Measurements from ENCODE around the gene PNLIPRP2. TPM values are rescaled to one million over a fixed set of nuclear protein-coding genes. Genes with fewer than 3 reads are reported as not detected.

The PNLIPRP2 gene
- not detected for polyA plus RNA-seq (2013, experiment 1 of 2; ENCODE audit: insufficient read length)
- polyA plus RNA-seq (2013, experiment 2 of 2; ENCODE audit: insufficient read length), result not detected

DNA sequence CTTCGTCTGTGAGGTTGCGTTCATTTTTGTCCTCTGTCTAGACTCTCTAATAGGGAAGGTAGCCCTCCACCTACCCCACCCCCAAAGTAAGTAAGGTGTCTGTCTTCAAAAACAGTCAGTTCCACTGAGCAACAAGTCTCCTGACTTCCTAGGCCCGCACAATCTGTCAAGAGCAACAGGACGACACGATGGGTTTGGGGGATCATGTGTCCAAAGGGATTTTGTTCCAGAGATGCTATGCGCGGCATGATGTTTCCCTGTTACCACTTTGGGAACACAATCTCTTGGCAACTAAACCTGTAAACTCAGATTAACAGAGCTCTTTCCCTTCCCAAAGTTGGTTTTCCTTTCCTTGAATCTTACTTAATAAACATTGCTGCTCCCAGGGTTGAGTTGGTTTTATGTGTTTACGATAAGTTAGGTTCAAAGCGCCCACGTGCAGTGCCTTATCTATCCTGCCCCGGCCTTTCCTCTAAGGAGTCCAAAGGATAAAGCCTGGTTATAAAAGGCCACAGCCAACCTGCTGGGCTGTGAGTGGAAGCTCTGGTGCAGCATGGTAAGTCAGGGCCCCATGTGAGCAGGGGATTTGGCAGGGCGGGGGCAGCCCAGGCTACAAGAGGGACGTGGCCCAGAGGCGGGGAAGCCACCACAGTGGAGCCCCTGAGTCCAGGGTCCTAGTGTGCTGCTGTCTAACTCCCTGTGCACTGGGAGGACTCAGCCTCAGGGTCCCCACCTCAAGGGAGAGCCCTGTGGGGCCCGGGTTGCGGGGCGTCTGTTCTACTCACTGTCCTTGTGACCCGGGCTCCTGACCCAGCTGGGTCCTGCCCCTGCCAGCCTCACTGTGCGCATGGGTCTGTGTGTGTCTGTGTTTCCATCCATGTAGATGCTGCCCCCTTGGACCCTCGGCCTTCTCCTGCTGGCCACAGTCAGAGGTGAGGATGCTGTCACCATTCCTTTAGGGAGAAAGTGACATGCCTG lies at the start of gene PNLIPRP2:
PNLIPRP2 (plus strand) TSS at position 531 of the 978 bp plus-strand sequence.
- DNase-seq, result no peak

DNA sequence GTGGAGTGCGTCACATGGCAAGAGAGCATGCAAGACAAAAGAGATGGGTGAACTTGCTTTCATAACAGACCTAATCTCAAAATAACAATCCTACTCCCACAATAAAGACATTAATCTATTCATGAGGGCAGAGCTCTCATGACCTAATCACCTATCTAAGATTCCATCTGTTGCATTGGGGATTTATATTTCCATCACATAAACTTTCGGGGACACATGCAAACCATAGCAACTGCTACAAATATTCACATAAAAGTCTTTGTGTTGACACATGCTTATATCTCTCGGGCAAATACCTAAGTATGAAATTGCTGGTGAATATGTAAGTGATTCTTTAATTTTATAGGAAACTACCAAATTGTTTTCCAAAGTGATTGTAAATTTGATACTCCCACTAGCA lies 46.0 kb upstream of the PNLIPRP2 start:
- DNase-seq, result no peak

DNA sequence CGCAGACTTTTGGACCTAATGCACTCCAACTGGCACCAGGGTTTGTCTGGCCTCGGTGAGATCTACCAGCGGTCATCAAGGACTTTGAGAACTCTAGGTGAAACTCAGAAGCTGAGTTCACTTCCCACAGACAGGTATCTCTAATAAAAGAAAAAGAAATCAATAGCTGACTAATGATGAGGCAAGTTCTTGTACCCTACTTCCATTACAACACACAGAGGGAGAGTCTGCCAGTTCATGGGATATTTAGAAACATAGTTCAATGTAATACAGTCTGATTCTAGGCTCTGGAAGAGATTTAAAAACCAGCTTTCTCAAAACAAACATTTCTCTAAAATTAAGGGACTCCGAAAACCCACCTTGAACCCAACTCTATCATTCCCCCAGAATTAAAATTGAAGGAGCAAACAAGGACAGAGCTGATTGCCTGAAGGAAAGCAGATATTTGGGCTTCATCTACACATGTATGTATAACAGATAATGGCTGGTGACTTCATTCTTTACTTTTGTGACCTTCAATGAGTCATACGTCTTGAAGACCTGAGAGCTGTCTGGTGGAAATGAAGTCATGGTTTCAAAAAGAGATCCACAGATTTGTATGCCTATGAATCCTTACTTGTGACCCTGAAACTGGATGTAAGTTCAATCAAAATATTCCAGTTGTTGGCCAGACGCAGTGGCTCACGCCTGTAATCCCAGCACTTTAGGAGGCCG lies 32.7 kb upstream of the PNLIPRP2 start:
- no peak for DNase-seq

DNA sequence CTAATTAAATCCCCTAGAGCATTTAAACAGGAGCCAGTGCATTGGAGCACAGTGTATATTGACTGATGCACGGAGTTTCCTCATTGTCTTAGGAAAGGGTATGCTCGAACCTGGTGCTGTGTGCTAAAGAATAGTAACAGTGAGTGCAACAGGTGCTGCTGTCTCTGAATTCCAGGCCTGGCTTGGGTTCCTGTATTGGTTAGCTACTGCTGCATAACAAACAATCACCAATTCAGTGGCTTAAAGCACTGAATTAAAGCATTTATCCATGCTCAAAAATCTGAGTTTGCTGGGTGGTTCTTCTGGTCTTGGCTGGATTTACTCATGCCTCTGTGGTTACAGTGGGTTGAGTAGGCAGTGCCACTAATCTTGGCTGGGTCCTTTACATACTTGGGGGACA lies 31.8 kb upstream of the PNLIPRP2 start:
- DNase-seq, result no peak

DNA sequence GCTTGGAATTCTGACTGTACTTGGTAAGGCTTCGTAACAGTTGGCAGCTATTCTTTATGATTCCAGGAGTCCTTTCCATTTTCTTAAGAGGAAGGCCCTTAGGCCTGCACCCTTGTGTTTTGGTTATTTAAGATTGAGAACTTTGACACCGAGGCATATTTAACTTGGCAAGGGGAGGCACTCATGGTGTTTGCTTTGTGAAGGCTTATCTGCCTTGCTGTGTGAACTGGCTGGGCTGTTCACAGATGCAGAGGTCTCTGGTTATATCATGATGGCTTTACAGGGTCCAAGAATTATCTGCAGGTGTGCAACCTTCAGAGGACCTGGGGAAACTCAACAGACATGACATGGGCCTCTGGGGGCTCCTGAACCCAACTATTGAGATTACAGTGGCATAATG lies 30.8 kb upstream of the PNLIPRP2 start:
- DNase-seq, result no peak

DNA sequence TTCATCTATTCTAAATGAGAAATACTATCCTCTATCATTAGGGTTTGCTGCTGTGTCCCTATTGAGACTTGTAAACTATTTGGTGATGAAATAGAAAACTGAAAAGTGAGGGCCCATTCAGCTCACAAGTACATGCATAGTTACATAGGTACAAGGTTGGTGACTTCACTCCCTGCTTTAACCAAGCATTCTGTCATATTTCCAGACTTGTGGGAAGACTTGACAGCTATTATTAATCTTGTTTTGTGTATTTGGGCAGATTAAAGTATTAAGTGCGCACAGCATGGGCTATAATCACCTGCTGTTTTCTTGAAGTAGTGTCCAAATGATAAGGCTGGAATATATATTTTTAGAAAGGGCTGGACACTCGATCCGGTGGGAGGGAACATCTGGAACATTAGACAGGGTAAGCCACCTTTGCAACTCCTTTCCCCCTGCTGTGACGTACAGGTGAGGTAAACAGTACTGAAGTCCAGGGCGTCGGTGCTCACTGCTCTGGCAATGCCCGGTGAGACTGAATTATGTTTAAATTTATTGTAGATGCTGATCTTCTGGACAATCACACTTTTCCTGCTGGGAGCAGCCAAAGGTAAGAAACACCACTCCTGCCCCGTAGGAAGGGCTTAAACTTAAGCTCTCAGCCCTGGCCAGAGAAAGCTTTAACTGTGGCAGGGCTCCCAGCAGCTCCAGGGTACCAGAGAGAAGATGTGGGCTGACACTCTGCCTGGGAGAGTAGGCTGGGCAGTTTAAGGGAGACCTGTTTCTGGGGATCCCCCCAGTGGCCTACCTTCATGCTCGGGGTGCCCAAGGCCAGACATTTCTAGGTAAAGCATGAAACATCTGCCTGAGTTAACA lies 29.9 kb upstream of the PNLIPRP2 start, which contains the start of gene PNLIPRP1:
PNLIPRP1 (plus strand) TSS at position 370 of the 855 bp plus-strand sequence; CDS start at position 541, 171 bp downstream.
- no peak for DNase-seq

DNA sequence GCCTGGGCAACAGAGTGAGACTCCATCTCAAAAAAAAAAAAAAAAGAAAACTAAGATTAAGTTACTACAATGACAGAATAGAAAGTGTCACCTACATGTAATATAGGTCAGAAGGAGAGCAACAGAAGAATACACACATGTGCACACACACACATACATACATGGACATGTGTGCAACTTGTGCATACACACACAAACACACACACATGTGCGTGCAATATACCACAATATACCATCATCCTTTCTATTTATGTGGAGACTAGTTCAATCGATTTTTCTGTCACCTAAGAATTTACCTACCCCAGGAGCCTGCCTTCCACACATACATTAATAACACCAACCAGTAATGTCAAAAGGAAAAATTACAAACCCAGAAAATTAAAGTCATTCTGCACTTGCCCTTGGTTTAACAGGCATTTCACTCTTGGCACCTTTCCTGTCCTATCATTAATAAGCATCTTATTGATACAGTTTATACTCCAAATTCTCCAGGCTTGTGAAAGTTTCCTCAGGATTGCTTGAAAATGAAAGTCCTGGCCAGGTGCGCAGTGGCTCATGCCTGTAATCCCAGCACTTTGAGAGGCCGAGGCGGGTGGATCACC lies 27.5 kb upstream of the PNLIPRP2 start:
- no peak for DNase-seq

DNA sequence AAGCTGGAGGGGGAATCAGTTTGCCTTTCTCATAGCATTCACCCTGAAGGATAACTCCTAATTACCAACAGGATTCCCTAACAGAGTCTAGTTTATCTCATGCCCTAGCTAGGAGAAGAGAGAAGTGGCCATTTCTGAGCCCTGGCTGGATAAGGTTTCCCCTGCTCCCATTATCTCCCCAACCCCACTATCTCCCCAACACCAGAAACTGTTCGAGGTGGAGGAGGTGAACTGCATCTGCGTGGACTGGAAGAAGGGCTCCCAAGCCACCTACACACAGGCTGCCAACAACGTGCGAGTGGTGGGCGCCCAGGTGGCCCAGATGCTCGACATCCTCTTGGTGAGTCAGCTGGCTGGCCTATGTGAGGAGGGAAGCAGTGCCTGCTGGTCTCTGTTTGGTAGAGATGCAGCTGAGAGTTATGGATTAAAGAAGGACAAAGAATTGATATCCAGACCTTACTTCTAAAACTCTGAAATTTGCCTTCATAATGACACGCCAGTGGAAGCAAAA lies 26.2 kb upstream of the PNLIPRP2 start:
- DNase-seq, result no peak

DNA sequence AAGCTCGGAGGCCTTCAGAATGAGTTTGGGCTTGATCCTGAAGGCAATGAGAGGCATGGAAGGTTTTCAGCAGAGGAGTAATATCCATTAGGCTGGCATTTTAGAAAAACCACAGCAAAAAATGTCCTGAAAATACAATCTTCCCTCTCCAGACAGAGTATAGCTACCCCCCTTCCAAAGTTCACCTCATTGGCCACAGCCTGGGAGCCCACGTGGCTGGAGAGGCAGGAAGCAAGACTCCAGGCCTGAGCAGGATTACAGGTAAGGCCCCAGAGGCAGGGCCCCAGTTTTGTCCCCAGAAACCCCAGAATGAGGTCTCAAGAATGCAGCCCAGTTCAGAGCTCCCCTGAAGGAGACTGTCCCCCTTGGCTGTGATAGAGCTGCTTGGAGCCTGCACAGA lies 24.7 kb upstream of the PNLIPRP2 start:
- no peak for DNase-seq

DNA sequence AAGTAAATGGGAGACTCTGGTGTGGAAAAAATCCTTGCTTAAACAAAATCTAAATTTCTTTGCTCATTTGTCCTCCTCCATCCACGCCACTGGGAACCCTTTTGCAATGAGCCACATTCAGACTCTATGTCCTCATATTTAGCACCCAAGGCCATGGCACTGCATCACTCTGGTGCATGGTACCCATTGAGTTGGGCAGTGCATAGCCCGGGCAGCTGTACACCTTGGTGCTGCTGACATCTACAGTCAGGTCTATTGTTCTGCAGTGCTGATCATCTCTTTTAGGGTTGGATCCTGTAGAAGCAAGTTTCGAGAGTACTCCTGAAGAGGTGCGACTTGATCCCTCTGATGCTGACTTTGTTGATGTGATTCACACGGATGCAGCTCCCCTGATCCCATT lies 23.2 kb upstream of the PNLIPRP2 start:
- no peak for DNase-seq

DNA sequence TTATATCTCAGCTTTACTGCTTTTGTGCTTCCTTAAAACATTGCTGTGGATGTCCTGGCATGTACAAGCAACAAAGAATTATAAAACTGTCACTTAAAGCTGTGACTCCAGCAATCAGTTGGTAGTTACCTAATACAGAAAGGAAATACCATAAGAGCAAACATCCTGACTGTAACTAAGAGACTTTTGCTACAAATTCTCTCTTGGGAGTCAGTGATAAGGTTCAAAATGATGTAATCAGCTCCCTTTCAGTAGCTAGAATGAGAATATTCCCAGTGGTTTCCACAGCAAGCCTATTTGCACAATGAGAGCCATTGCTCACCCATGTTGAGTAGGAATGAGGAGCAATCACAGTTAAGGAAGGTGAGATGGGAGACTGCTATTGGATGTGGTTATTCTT lies 22.4 kb upstream of the PNLIPRP2 start:
- DNase-seq, result no peak

DNA sequence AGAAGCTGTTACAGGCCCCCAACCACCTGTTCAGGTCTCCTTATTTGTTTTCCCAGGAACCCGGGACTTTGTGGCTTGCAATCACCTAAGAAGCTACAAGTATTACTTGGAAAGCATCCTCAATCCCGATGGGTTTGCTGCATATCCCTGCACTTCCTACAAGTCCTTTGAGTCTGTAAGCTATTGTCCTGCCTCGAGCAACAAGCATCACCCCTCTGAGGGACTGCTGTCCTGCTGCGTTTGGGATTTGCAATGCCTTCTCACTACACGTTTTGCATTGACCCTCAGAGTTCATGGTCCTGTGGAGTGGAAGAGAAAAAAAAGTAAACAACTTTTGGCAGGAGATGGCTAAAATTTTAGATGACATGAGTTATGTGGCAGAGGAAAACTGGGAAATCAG lies 20.8 kb upstream of the PNLIPRP2 start:
- no peak for DNase-seq

DNA sequence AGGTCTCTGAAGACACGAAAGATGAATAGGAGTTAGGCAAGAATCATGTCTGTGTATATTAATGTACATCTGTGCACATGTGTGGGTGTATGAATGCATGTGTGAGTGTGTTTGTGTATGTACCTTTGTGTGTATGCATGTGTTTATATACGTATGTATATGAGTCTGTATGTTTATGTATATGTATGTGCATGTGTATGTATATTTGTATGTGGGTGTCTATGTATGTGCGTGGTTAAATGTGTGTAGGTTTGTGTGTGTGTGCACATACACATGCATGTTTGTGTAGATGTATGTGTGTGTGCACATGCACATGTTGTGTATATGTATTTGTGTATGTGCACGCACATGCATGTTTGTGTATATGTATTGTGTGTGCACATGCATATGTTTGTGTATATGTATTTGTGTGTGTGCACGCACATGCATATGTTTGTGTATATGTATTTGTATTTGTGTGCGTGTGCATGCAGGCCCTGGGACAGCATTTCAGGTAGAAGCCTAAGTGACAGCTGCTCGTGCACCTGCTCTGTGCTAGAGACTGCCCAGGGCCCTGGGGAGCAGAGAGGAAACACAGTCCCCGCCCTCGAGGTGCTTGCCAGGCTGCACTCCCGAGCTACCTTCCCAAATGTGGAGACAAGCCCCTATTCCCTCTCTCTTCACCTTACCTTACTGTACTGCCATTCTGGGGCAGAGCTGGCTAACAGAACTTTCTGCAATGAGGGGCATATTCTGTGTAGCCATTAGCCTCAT lies 17.9 kb upstream of the PNLIPRP2 start:
- DNase-seq, result no peak

DNA sequence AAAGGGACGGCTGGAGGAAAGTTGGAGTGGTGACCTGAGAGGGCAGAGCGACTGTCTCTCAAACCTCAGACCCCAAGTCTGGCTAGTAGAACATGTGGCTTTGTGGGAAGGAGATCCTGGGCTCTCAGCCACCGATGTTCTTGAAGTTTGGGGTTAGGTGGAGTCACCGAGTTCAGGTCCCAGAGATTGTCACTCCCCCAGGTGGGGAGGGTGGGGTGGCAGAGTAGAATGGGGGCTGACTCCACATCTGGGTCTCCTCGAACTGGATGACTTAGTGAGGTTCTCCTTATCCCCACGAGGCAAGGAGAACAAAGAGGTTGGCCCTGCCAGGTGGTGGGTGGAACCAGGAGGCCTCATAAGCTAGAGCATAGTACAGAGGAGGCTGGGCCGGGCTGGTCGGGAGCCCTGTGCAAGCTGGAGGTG lies 14.7 kb upstream of the PNLIPRP2 start:
- DNase-seq, result no peak

DNA sequence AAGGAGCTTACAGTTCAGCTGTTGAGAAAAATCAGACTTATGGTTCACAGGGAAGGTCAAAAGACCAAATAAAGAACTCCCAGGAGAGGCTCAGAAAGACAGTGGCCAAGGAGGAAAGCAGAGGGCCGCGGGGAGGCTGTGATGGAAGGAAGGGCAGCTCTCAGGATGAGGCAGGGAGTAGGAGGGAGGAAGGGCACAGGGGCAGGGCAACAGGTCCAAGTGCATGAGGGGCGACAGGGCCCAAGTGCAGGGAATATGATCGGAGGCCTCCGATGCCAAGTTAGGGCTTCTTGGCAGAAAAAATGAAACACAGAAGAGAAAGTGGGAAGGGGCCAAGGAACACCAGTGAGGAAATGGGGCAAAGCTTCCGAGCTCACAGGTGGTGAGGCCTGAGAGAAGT lies 13.4 kb upstream of the PNLIPRP2 start:
- DNase-seq, result no peak

DNA sequence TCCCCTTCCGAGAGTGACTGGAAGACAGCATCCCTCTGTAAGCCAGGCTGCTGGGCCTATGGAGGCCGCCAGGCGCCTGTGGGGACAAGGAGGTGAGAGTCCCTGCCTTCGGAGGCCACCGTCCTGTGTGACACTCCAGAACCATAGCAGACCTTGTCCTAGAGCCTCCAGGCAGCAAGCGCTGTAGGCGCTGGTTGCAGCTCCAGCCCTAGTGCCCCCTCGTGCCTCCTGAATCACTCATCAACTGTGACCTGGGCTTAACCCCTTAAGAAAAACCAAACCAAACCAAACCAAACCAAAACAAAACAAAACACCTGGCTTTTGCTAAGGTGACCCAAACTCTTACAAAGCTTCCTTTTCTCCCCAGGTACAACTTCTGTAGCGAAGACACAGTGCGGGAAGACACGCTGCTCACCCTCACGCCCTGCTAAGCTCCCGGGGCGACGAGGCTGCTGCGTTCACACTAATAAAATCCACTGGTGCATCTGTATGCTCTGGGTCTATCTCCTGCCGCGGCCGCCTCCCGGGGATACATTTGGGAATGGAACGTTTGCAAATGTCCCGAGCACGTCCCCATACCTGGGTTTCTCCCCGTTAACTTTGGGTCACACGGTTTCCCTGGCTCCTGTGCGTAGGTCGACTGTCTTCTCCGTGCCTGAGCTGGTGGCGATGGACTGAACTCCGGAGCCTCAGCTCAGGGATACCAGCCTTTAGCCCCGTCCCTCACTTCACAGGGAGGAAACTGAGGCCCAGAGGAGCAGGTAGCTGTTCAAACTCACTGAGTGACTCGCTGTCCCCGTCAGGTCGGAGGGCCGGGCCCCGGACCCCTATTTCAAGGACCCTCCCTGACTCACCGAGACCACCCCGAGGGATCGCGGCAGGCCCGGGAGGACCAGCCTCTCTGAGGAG lies 11.8 kb upstream of the PNLIPRP2 start:
- DNase-seq, result no peak

DNA sequence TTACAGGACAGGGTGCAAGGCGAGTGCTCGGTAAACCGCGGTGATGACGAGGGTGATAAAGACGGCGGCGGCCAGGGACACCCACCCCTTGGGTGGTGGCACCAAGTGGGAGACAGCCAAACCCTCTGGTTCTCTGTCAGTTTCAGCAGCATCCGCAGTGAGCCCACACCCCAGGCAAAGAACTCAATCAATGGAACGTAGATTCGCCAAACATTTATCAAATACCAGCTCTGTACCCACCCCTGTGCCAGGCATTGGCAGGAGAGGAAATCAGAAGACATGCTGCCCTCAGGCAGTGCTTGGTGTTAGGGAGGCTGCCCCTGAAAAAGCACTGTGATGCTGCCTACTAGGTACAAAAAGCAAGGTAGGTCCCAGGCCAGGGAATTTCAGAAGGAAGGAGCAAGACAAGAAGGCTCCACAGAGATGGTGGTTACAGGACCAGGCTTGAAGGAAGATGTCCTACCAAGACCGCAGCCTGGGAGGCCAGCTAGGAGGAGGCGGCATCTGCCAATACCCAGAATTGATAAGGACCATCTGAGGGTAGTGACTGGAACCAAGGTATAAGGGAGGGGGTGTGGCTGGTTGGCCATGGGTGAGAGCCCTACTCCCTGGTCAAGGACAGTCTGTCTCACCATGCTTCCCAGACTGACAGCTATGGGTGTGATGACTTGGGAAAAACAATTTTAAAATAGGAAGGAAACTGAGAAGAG lies 10.2 kb upstream of the PNLIPRP2 start:
- DNase-seq, result no peak

DNA sequence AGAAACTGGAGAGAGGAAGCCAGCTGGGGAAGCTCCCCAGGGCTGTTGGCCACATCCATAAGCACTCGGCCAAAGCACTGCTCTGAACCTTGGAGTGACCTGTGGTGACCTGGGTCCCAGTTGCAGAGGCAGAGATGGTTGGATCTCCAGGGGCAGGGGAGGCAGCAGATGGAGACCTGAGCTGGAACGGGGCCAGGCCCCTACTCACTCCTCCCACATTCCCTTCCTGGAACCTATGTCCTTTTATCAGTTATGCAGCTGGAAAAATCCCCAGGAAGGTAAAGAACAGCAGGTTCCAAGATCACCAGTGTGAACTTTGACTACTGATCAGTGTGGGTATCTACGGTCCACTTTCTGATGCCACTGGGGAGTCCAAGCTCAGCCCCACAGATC lies 9.6 kb upstream of the PNLIPRP2 start:
- DNase-seq, result no peak

DNA sequence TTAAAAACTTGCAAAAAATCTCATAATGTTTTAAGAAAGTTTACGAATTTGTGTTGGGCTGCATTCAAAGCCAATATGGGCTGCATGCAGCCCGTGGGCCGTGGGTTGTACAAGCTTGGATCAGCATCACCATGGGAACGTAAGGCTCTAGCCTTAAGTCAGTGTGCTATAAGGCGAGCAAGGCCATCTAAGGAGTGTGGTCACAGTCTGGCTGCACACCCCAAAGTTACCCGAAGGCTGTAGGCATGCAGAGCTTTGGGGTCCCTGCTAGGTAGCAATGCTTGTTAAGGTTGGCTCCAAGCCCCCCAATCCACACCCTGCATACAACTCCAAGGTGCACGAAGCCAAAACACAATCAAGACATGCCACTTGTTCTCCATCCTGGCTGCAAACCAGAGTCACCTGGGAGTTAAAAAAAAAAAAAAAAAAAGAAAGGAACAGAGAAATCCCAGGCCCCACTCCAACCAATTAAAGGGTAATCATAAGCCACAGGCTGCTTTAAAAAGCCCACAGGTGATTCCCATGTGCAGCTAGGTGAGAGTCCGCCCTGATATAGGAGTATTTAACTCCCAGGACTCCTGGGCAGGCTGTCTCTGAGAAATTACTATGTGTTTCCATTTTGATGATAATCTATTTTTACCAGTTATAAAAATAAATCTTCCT lies 8.5 kb upstream of the PNLIPRP2 start:
- DNase-seq, result no peak

Data from fibroblast of skin of scalp (primary cell).